Endothelial cell of umbilical vein (primary cell): ENCODE measurements around the gene KLF17. TPM values are rescaled to one million over a fixed set of nuclear protein-coding genes. Genes with fewer than 3 reads are reported as not detected.

ENCODE experiments used
- BruUV-seq: library from RNA; stranded (reverse); fragments of 400-500 nt; replicated peaks from 2 replicates; lab custom pipeline; 2021; lab: Mats Ljungman, UMichigan
- CTCF ChIA-PET: fragments of 300-600, 350-600 bp; sonication (Branson Sonifier 250); formaldehyde crosslinking; loops from one replicate; lab custom pipeline; 2021; ENCODE audit warnings: antibody characterized with exemption, inconsistent platforms; lab: Charles Lee
- POLR2A ChIA-PET: fragments of 300-600, 350-600 bp; sonication (Branson Sonifier 250); formaldehyde crosslinking; loops from one replicate; lab custom pipeline; 2021; ENCODE audit warnings: antibody characterized with exemption, inconsistent platforms; lab: Charles Lee
- DNase-seq: peaks from one replicate; pipeline ENCODE4 v3.0.0-alpha.2; 2011; ENCODE audit warnings: low read depth, low spot score
- FAIRE-seq: peaks from 2 replicates; lab custom pipeline; 2011; peaks lifted over from hg19 to GRCh38; lab: Jason Lieb, UNC
- H2AFZ ChIP-seq: 2 replicates; pipeline ENCODE4 v1.6.0; 2012; ENCODE audit warnings: low read depth, low read length, control low read depth, inconsistent platforms
- H3K27ac ChIP-seq: 2 replicates; pipeline ENCODE4 v1.5.1; 2011; ENCODE audit warnings: low read depth, mild to moderate bottlenecking, control low read depth, low read length, moderate library complexity; ENCODE audit not compliant: insufficient read depth
- H3K27me3 ChIP-seq, 2 experiments: 2 replicates each; pipeline versions ENCODE4 v1.6.0 to v1.6.1; 2011; ENCODE audit warnings: low read length in 2 of 2, mixed read lengths in 1 of 2; ENCODE audit not compliant: control insufficient read depth in 2 of 2, insufficient read depth in 2 of 2
- H3K36me3 ChIP-seq, 2 experiments: 2 replicates in 1 of 2; 3 replicates in 1 of 2; pipeline ENCODE4 v1.5.1; 2011; ENCODE audit warnings: low read length in 2 of 2, mild to moderate bottlenecking in 1 of 2, moderate library complexity in 1 of 2; ENCODE audit not compliant: control insufficient read depth in 2 of 2, insufficient read depth in 2 of 2; ENCODE audit errors: extremely low read depth in 1 of 2
- H3K4me1 ChIP-seq: 3 replicates; pipeline ENCODE4 v1.5.1; 2011; ENCODE audit warnings: mild to moderate bottlenecking, low read length; ENCODE audit not compliant: control insufficient read depth, insufficient read depth; ENCODE audit errors: extremely low read depth
- H3K4me2 ChIP-seq: 2 replicates; pipeline ENCODE4 v1.6.1; 2011; ENCODE audit warnings: low read length, control low read depth, mixed read lengths; ENCODE audit not compliant: insufficient read depth
- H3K4me3 ChIP-seq, 3 experiments: fragments of 200-600 bp in 1 of 3; sonication (generic), shearing (Covaris generic) in 1 of 3; replicated peaks in 1 of 3; 2 replicates each; pipeline ENCODE4 v1.5.1; 2011 to 2016; ENCODE audit warnings: control low read depth in 3 of 3, low read length in 3 of 3, mild to moderate bottlenecking in 2 of 3, inconsistent platforms in 1 of 3, low read depth in 1 of 3, moderate library complexity in 1 of 3; ENCODE audit not compliant: insufficient read depth in 1 of 3
- H3K79me2 ChIP-seq: 2 replicates; pipeline ENCODE4 v1.6.0; 2012; ENCODE audit warnings: low read length, inconsistent platforms; ENCODE audit not compliant: control insufficient read depth, insufficient read depth
- H3K9ac ChIP-seq: replicated peaks from 2 replicates; pipeline ENCODE3; 2011; ENCODE audit warnings: low read length, control low read depth; ENCODE audit not compliant: insufficient read depth; ENCODE audit errors: extremely low read depth
- H3K9me1 ChIP-seq: replicated peaks from 3 replicates; pipeline ENCODE4 v1.6.0; 2011; ENCODE audit warnings: mild to moderate bottlenecking, low read length; ENCODE audit not compliant: control insufficient read depth, insufficient read depth; ENCODE audit errors: extremely low read depth
- H3K9me3 ChIP-seq: replicated peaks from 2 replicates; pipeline ENCODE4 v1.5.1; 2012; ENCODE audit warnings: low read length, inconsistent platforms; ENCODE audit not compliant: control insufficient read depth, insufficient read depth
- H4K20me1 ChIP-seq: replicated peaks from 2 replicates; pipeline ENCODE3; 2011; ENCODE audit warnings: mild to moderate bottlenecking, low read length; ENCODE audit not compliant: control insufficient read depth, insufficient read depth; ENCODE audit errors: extremely low read depth
- CTCF ChIP-seq, 2 donors: IDR thresholded peaks; 1 replicate in 1 of 2; 2 replicates in 1 of 2; pipeline ENCODE4 v1.5.1; 2011; ENCODE audit warnings: low read length in 2 of 2, mild to moderate bottlenecking in 2 of 2, moderate library complexity in 2 of 2, control low read depth in 1 of 2, inconsistent platforms in 1 of 2, low read depth in 1 of 2; ENCODE audit not compliant: insufficient read depth in 1 of 2; ENCODE audit errors: extremely low read depth in 1 of 2
- EZH2 ChIP-seq: IDR thresholded peaks from 2 replicates; pipeline ENCODE4 v1.6.1; 2012; ENCODE audit warnings: borderline replicate concordance, low read depth, mild to moderate bottlenecking, moderate library complexity, low read length, inconsistent platforms; ENCODE audit not compliant: severe bottlenecking
- FOS ChIP-seq: IDR thresholded peaks from 2 replicates; pipeline ENCODE4 v1.6.1; 2011; ENCODE audit warnings: mild to moderate bottlenecking, low read length, moderate library complexity, borderline replicate concordance; ENCODE audit not compliant: insufficient read depth
- GATA2 ChIP-seq: IDR thresholded peaks from 2 replicates; pipeline ENCODE4 v1.7.0; 2011; ENCODE audit warnings: low read depth, mild to moderate bottlenecking, moderate library complexity, mixed read lengths, low read length; ENCODE audit not compliant: insufficient read length, insufficient read depth
- JUN ChIP-seq: IDR thresholded peaks from 2 replicates; pipeline ENCODE4 v1.6.1; 2011; ENCODE audit warnings: borderline replicate concordance, low read depth; ENCODE audit not compliant: insufficient read length, insufficient read depth
- MYC ChIP-seq: IDR thresholded peaks from one replicate; pipeline ENCODE4 v1.6.1; 2011; ENCODE audit warnings: mild to moderate bottlenecking, low read depth, low read length
- POLR2A ChIP-seq: IDR thresholded peaks from 2 replicates; pipeline ENCODE4 v1.6.1; 2012; ENCODE audit warnings: low read depth, mild to moderate bottlenecking, control low read depth, low read length
- POLR2AphosphoS5 ChIP-seq: IDR thresholded peaks from 2 replicates; pipeline ENCODE4 v1.6.1; 2012; ENCODE audit warnings: low read depth, mild to moderate bottlenecking, control low read depth, low read length, moderate library complexity; ENCODE audit not compliant: insufficient read depth
- dilution Hi-C: fragments of 300-500 bp; cut with MboI; formaldehyde crosslinking; loops from one replicate; pipeline ENCODE4 v1.15.0; 2019; ENCODE audit warnings: low sequenced_read_pairs; ENCODE audit not compliant: extremely low pct_ligation_motif_present
- intact Hi-C: fragments of 100-400 bp; cut with micrococcal nuclease; formaldehyde crosslinking; loops from one replicate; pipeline ENCODE4 v1.10.0; 2022
- polyA plus RNA-seq, 4 experiments: library from polyadenylated mRNA; depleted of rRNA in 3 of 4; stranded (reverse) in 3 of 4; unstranded in 1 of 4; fragments of >200 nt; gene quantifications; 2 replicates each; pipeline versions ENCODE4 v1.2.1 to v1.2.3, GENCODE V29; 2011 to 2012; ENCODE audit warnings: missing spikeins in 1 of 4
- total RNA-seq: library from RNA; stranded (reverse); gene quantifications from 2 replicates; pipeline ENCODE4 v1.2.3, GENCODE V29; 2021
- TF ChIP-seq, protein P1 (sequence below): IDR thresholded peaks from 2 replicates; pipeline ENCODE4 v1.6.1; 2011; ENCODE audit not compliant: insufficient read depth, insufficient read length

The KLF17 gene
- total and polyA plus RNA-seq, 2 donors (not counting 3 experiments of a cell fraction or from before 2014, with no cell fraction given): not detected

DNA sequence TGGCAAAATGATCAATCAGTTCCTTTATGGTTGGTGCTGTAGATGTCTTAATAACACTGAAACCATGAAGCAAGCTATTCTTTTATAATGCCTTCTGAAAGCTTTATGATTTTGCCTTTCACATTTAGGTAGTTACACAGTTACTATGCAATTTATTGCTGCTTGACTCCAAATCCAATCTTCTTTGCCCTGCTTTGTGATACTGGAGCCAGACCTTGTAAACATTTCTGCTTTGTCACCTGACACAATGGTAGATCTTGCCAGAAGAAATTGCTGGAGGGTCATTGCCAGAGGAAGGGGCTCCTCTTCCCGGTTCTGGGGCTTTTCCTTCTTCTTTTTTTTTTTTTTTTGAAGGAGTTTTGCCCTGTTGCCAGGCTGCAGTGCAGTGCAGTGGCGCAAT is 40.5 kb upstream of the KLF17 start:
- Histone ChIP-seq H2AFZ (no peak overlapping the region), H3K9me3 (no peaks in the 10 kb centered on the region), H3K9ac (no peak overlapping the region), H3K4me2 (no peak overlapping the region), H3K4me1 (no peaks in the 10 kb centered on the region), H3K9me1 (no peaks in the 10 kb centered on the region), H3K4me3 (no peak overlapping the region), H4K20me1 (no peaks in the 10 kb centered on the region), H3K79me2 (no peaks in the 10 kb centered on the region), H3K27ac (no peak overlapping the region), H3K36me3 (no peaks in the 10 kb centered on the region), H3K27me3 (peaks cover 3 to 8% of the 10 kb centered on the region in 2 experiments)
- TF ChIP-seq, protein P1, sequence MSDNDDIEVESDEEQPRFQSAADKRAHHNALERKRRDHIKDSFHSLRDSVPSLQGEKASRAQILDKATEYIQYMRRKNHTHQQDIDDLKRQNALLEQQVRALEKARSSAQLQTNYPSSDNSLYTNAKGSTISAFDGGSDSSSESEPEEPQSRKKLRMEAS: no peak
- TF ChIP-seq POLR2AphosphoS5 (no peak), GATA2 (no peak), EZH2 (no peak), MYC (no peak), POLR2A (no peak), CTCF (IDR thresholded peaks at IDR 0.05; ENCODE audit: extremely low read depth in 1 of 2, insufficient read depth in 1 of 2, low read depth in 1 of 2, low read length in 2 of 2) (no peak), JUN (no peak), FOS (no peak)
- intact Hi-C loops (no loop called here), dilution Hi-C loops (no loop called here)
- CTCF ChIA-PET: no interaction called here
- FAIRE-seq: no peak
- POLR2A ChIA-PET: no interaction called here
- no TSS peak for BruUV-seq
- DNase-seq: no peak
